ENCODE results near the gene NRG2. TPM values are rescaled to one million over a fixed set of nuclear protein-coding genes. Genes with fewer than 3 reads are reported as not detected.

NRG2 gene
- total RNA-seq, 1 donor from 2014 or later: 14.5 TPM

GRCh38 chr5:139856714-139857113, 186.4 kb downstream of the NRG2 start:
- no peak for DNase-seq (ENCODE audit: low spot score)

- no peak for DNase-seq (ENCODE audit: low spot score)
Measured at GRCh38 chr5:139855946-139856540, 187.1 kb downstream of the NRG2 start.

- no peak for DNase-seq (ENCODE audit: low spot score)
Measured at GRCh38 chr5:139855451-139855850, 187.6 kb downstream of the NRG2 start.

DNA sequence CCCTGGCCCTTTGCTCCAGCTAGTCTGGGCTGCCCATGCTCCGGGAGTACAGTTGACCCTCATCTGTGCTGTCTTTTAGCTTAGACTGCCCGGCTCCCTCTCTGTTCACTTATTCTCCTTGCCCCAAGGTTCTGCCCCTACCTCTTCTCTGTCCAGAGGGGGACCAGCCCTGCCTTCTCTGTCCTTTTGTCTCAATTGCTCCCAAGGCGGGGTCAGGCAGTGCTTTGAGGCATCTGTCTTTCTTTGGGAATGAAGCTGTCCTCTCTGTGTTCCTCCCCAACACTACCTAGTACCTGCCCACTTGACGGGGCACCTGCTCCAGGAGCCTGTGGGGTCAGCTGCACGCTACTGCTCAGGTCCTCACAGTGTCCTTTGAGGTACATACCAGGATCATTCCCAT, 188.1 kb downstream of the NRG2 start:
- no peak for DNase-seq (ENCODE audit: low spot score)

- no peak for DNase-seq (ENCODE audit: low spot score)
Measured at GRCh38 chr5:139854029-139854605, 189.0 kb downstream of the NRG2 start.

DNA sequence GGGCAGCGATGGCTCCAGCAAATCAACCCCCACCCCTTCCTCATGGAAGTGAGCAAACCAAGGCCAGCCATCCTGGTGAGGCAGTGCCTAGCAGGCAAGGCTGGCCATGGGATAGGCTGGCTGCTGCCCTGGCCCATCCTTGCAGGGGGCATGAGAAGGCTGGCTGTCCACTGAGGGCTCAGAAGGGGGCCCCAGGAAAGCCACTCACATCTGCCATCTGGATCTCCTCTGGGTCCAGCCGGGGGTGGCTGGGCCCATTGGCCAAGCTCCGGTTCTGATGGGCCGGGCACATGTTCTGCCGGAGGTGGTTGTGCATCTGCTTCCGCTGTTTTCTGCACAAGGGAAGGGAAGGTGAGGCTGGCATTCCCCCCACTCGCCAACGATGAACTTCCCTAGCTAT, 190.4 kb downstream of the NRG2 start:
- DNase-seq (ENCODE audit: low spot score): no peak

- DNase-seq (ENCODE audit: low spot score): no peak
Measured at GRCh38 chr5:139851558-139851957, 191.5 kb downstream of the NRG2 start.

DNA sequence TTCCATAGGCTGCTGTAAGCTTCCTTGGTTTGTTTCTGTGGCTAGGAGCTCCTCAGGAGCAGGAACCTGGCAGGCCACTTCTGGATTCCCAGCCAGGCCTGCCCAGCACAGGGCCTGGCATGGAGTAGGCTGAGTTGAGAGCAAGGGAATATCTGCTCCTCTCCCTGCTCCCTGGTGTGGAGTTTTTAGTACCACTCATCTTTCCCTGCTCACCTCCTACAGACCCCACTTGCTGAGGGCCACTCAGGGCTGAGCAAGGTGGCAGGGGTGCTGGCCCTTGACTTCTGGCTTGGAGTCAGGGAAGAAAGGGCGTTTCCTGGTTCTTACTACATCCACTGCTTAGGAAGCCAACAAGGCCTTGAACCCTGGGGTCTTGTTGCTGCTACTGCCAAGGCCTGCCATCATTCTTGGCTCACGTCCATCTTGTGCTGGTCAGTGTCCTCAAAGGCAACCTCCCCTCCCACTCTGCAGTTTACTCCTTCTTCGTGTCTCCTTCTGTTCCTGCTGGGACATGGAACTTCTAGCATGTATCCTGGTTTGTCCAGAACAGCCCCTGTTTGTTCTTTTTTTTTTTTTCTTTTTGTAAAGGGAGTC, 192.6 kb downstream of the NRG2 start:
- no peak for DNase-seq (ENCODE audit: low spot score)

DNA sequence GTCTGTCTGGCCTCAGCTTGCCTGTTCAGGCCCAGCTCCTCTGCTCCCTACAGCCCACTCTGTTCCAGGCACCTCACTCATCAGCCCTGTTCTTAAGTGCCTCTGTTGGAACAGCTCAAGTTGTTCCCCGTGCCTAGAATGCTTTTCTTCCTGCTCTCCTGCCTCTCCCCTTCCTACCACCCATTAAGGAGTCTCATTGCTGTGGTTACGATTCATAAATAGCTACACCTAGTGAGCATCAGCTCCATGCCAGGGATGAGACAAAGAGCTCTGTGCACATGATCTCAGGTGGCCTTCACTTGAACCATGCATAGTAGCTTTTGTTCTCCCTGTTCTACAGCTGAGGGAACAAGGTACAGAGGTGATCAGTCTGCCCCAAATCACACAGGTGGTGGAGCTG, 193.2 kb downstream of the NRG2 start:
- no peak for DNase-seq (ENCODE audit: low spot score)

DNA sequence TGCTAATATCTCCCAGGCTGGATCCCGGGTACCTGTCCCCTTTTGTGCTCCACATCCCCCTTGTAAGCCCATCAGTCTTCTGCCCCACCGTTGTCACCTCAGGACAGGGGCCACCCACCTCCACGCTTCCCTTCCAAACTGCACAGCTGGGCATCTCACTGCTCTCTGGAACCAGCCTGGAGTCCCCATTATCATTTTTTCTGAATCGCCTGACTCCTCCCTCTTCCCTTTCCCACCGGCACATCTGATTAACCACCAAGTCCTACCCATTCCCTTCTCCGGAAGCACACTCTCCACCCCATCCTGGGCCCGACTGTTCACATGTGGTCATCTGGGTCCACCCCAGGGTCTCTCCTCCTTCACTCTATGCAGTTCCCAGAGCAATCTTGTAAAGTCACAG, 193.6 kb downstream of the NRG2 start:
- no peak for DNase-seq (ENCODE audit: low spot score)

DNA sequence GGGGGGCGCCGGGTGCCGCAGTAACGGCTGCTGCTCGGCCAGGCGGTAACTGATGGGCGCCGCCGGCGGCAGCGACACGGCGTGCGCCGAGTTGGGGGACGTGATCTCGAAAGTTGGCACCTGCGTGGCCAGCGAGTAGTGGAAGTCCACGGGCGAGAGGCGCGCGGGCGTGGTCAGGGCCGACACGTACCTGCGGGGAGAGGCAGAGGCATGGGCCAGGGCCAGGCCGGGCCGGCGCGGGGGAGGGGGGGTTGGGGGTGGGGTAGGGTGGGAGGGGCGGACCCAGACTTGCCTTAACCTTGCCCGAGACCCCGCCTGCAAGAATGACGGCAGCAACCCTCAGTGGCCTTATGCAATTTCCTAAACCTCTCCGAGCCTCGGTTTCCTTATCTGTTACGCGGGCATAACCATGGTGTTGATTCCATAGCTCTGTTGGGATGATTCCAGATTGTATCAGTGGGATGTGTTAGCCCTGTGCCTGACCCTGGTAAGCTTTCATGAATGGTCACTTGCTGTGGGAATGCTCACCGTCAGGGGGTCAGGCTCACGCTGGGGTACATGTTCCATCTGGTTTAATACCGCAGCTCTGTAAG, 194.5 kb downstream of the NRG2 start:
- no peak for DNase-seq (ENCODE audit: low spot score)

DNA sequence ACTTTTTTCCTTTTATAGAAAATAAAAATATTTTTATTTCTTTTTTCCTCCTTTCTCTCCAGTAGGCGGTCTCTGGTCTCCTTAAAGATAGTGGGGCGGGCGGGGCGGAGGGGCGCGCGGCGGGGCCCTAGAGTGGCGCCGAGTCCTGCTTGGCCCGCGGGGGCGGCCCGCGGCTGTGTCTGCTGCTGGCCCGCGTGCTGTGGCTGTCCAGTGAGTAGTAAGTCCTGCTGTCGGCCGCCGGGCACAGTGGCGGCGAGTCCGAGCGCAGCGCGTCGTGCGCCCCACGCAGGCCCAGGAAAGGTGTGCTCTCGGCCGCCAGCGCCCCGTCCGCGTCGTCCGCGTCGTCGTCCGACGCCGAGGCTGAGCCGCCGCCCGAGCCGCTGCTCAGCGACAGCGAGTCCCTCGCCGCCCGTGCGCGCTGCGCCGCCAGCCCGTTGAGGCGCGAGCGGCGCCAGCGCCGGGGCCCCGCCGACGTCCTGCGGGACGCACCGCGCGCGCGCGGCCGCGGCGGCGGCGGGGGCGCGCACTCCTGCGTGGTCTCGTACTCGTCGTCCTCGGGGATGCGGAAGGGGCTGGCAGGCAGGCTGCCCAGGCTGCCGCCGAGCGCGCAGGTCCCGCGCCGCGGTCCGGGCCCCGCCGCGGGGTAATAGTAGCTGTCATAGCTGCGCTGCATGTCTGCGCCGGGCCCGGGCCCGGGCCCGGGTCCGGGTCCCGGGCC, 195.2 kb downstream of the NRG2 start:
- DNase-seq (ENCODE audit: low spot score): peak; percentile 55

- DNase-seq (ENCODE audit: low spot score): no peak
Measured at GRCh38 chr5:139847091-139847490, 196.0 kb downstream of the NRG2 start.

- DNase-seq (ENCODE audit: low spot score): no peak
Measured at GRCh38 chr5:139845846-139846681, 197.0 kb downstream of the NRG2 start.

DNA sequence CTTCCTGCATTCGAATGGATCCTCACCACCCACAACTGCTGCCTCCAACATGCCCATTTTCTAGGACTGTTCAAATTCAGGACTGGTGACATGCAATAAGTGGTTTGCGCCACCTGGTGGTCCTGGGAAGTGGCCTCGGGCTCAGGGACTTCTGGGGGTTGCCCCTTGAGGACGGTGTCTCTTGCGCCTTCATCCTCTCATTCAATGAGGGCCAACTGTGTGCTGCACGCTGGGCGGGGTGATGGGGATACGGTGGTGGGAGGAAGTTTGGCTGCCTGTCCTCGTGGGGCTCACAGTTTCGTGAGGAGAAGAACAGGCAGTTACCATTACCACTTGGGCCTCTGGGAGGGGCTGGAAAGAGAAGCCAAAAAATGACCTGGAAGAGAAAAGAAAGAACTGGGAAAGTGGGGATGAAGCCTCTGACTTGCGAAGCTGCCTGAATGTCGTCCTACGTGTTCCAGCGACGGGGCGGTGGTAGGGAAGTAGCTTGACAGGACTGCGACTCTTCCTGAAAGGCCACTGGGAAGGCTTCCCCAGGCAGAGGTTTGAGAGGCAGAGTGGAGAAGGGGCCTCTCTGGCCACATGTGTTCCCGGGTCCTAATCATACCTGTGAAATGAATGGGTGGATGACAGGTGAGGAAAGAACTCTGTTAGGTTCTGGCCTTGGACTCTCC, 198.5 kb downstream of the NRG2 start:
- peak; percentile 61 for DNase-seq (ENCODE audit: low spot score)

GRCh38 chr5:139843991-139844390, 199.1 kb downstream of the NRG2 start:
- DNase-seq (ENCODE audit: low spot score): no peak

- no peak for DNase-seq (ENCODE audit: low spot score)
Measured at GRCh38 chr5:139842321-139842720, 200.8 kb downstream of the NRG2 start.

DNA sequence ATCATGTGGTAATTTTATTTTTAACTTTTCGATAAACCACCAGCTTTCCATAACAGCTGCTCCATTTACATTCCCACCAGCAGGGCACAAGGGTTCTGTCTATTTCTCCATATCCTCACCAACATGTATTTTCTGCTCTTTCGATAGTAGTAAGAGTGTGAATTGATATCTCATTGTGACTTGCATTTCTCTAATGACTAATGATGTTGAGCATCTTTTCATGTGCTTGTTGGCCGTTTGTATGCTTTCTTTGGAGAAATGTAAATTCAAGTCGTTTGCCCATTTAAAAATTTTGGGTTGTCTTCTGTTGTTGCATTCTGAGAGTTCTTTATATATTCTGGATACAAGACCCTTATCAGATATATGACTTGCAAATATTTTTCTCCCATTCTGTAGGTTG, 201.6 kb downstream of the NRG2 start:
- DNase-seq (ENCODE audit: low spot score): no peak

GRCh38 chr5:139839918-139840317, 203.2 kb downstream of the NRG2 start:
- DNase-seq (ENCODE audit: low spot score): no peak

GRCh38 chr5:139839232-139839815, 203.8 kb downstream of the NRG2 start:
- DNase-seq (ENCODE audit: low spot score): no peak

Data from mucosa of gallbladder (tissue), 1 donor.